ENCODE measurements around the gene UBN1.
"Not testable (repeated sequence)": the region's sequence is repeated elsewhere in the genome, so short reads cannot be mapped to it uniquely, and the experiment has no call there.

The UBN1 gene

GRCh38 chr16:4890686-4891085 lies 43.4 kb downstream of the UBN1 start:
- DNase-seq = no peak

- no peak for DNase-seq
Observed at GRCh38 chr16:4891097-4891885, 44.0 kb downstream of the UBN1 start.

GRCh38 chr16:4891886-4892216 lies 44.6 kb downstream of the UBN1 start:
- DNase-seq = no peak

GRCh38 chr16:4892361-4893102 lies 45.3 kb downstream of the UBN1 start:
- no peak for DNase-seq

GRCh38 chr16:4893103-4893862 lies 46.0 kb downstream of the UBN1 start:
- no peak for DNase-seq

GRCh38 chr16:4894276-4895150 lies 47.2 kb downstream of the UBN1 start:
- no peak for DNase-seq

- DNase-seq = no peak
Observed at GRCh38 chr16:4895366-4895765, 48.1 kb downstream of the UBN1 start.

- not testable (repeated sequence) for DNase-seq
Observed at GRCh38 chr16:4896761-4897160, 49.5 kb downstream of the UBN1 start.

- DNase-seq = no peak
Observed at GRCh38 chr16:4897328-4897727, 50.0 kb downstream of the UBN1 start.

GRCh38 chr16:4898811-4899473 lies 51.7 kb downstream of the UBN1 start:
- no peak for DNase-seq

GRCh38 chr16:4899474-4899846 lies 52.2 kb downstream of the UBN1 start:
- DNase-seq = no peak

- no peak for DNase-seq
Observed at GRCh38 chr16:4900036-4900435, 52.8 kb downstream of the UBN1 start.

GRCh38 chr16:4900750-4901149 lies 53.5 kb downstream of the UBN1 start:
- no peak for DNase-seq

- DNase-seq = no peak
Observed at GRCh38 chr16:4902038-4902437, 54.8 kb downstream of the UBN1 start.

GRCh38 chr16:4904108-4904941 lies 57.0 kb downstream of the UBN1 start:
- DNase-seq = no peak

GRCh38 chr16:4904942-4905615 lies 57.8 kb downstream of the UBN1 start:
- DNase-seq = no peak

- DNase-seq = no peak
Observed at GRCh38 chr16:4908854-4909401, 61.6 kb downstream of the UBN1 start.

- no peak for DNase-seq
Observed at GRCh38 chr16:4909825-4910224, 62.5 kb downstream of the UBN1 start.

- DNase-seq = no peak
Observed at GRCh38 chr16:4910828-4911227, 63.5 kb downstream of the UBN1 start.

- no peak for DNase-seq
Observed at GRCh38 chr16:4911970-4912386, 64.7 kb downstream of the UBN1 start.

Measured in 8988T (cell line).